HepG2 (cell line): ENCODE data around the gene ARL9. TPM values are rescaled to one million over a fixed set of nuclear protein-coding genes. Genes with fewer than 3 reads are reported as not detected.

Experiments used
- ATF7-NPFF ChIP-seq: sonication (generic); formaldehyde crosslinking; IDR thresholded peaks from 2 replicates; pipeline ENCODE4 v1.8.1; 2023; ENCODE audit warnings: mild to moderate bottlenecking, low read depth, missing genetic modification reagents, moderate library complexity
- HCFC1 ChIP-seq: fragments of 150-350 bp; IDR thresholded peaks from 2 replicates; pipeline ENCODE4 v1.6.1; 2014; ENCODE audit warnings: low read depth, low read length
- ISX ChIP-seq: sonication (generic); formaldehyde crosslinking; conservative IDR thresholded peaks from 2 replicates; pipeline ENCODE4 v1.5.0; 2020; ENCODE audit warnings: missing genetic modification reagents
- KLF12 ChIP-seq: sonication (generic); formaldehyde crosslinking; IDR thresholded peaks from 2 replicates; pipeline ENCODE4 v1.4.0; 2020; ENCODE audit warnings: missing genetic modification reagents, borderline replicate concordance
- MTA1 ChIP-seq: sonication (generic); formaldehyde crosslinking; IDR thresholded peaks from 2 replicates; pipeline ENCODE4 v1.4.0; 2020; ENCODE audit warnings: missing genetic modification reagents, mild to moderate bottlenecking, borderline replicate concordance
- PHF21A ChIP-seq: sonication (generic); formaldehyde crosslinking; IDR thresholded peaks from 2 replicates; pipeline ENCODE4 v1.5.0; 2020; ENCODE audit warnings: mild to moderate bottlenecking, missing genetic modification reagents
- PTBP1 ChIP-seq: fragments of 200-400 bp; formaldehyde crosslinking; IDR thresholded peaks from 2 replicates; pipeline ENCODE4 v1.6.1; 2018; ENCODE audit warnings: low read length, low read depth; ENCODE audit not compliant: poor library complexity, severe bottlenecking
- SMAD1 ChIP-seq: sonication (generic); formaldehyde crosslinking; IDR thresholded peaks from 2 replicates; pipeline ENCODE4 v1.4.0; 2020; ENCODE audit warnings: missing genetic modification reagents, low read depth, mild to moderate bottlenecking, borderline replicate concordance
- TAF1 ChIP-seq: sonication (generic); formaldehyde crosslinking; IDR thresholded peaks from 2 replicates; pipeline ENCODE4 v1.4.0; 2020; ENCODE audit warnings: missing genetic modification reagents
- ZBTB7B ChIP-seq: sonication (generic); formaldehyde crosslinking; IDR thresholded peaks from 2 replicates; pipeline ENCODE4 v1.4.0; 2020; ENCODE audit warnings: missing genetic modification reagents
- ZNF329 ChIP-seq: sonication (generic); formaldehyde crosslinking; IDR thresholded peaks from 2 replicates; pipeline ENCODE4 v1.9.0; 2021; ENCODE audit warnings: low read depth, mild to moderate bottlenecking, missing genetic modification reagents
- ZNF335 ChIP-seq: sonication (generic); formaldehyde crosslinking; IDR thresholded peaks from 2 replicates; pipeline ENCODE4 v1.4.0; 2020; ENCODE audit warnings: missing genetic modification reagents
- ZNF451 ChIP-seq: sonication (generic); formaldehyde crosslinking; IDR thresholded peaks from 2 replicates; pipeline ENCODE4 v1.5.0; 2020; ENCODE audit warnings: mild to moderate bottlenecking, missing genetic modification reagents
- ZNF644 ChIP-seq: IDR thresholded peaks from 2 replicates; pipeline ENCODE4 v1.6.1; 2016; ENCODE audit warnings: low read depth
- ZNF7 ChIP-seq: IDR thresholded peaks from 2 replicates; pipeline ENCODE4 v1.6.1; 2016; ENCODE audit warnings: missing biosample characterization, missing genetic modification reagents
- ZNF879 ChIP-seq: sonication (generic); formaldehyde crosslinking; IDR thresholded peaks from 2 replicates; pipeline ENCODE4 v1.8.1; 2023; ENCODE audit warnings: missing genetic modification reagents
- polyA plus RNA-seq, 8 experiments: library from polyadenylated mRNA; depleted of rRNA in 3 of 8; stranded (reverse) in 7 of 8; unstranded in 1 of 8; fragments of >200 nt; fragmentation: Illumina TruSeq in 4 of 8; extraction: Trizol in 4 of 8; gene quantifications; 2 replicates each; pipeline versions ENCODE4 v1.2.1 to v1.2.3, GENCODE V29; 2011 to 2016; ENCODE audit warnings: low read depth in 4 of 8, missing spikeins in 1 of 8, mixed read lengths in 1 of 8; ENCODE audit not compliant: insufficient read depth in 1 of 8
- total RNA-seq, 5 experiments: library from RNA; depleted of rRNA; stranded (reverse); fragments of >200 nt; fragmentation: Illumina TruSeq; extraction: Trizol; gene quantifications; 2 replicates each; pipeline ENCODE4 v1.2.3, GENCODE V29; 2016; ENCODE audit warnings: low read depth in 1 of 5
- TF ChIP-seq, protein P1 (sequence below): sonication (generic); formaldehyde crosslinking; conservative IDR thresholded peaks from 2 replicates; pipeline ENCODE4 v1.4.0; 2020; ENCODE audit warnings: missing genetic modification reagents
- TF ChIP-seq, protein P2 (sequence below): sonication (generic); formaldehyde crosslinking; IDR thresholded peaks from 2 replicates; pipeline ENCODE4 v1.4.0; 2020; ENCODE audit warnings: mild to moderate bottlenecking, missing genetic modification reagents
- TF ChIP-seq, protein P3 (sequence below): sonication (generic); formaldehyde crosslinking; IDR thresholded peaks from 2 replicates; pipeline ENCODE4 v1.5.1; 2020; ENCODE audit warnings: mild to moderate bottlenecking, missing genetic modification reagents, borderline replicate concordance
- TF ChIP-seq, protein P4 (sequence below): sonication (generic); formaldehyde crosslinking; IDR thresholded peaks from 2 replicates; pipeline ENCODE4 v1.8.0; 2022; ENCODE audit warnings: mild to moderate bottlenecking, missing genetic modification reagents, moderate library complexity

ARL9 gene
- total and polyA plus RNA-seq, 2 of the 13 experiments (the other 11 are each of a cell fraction or from before 2014, with no cell fraction given), result not detected

DNA sequence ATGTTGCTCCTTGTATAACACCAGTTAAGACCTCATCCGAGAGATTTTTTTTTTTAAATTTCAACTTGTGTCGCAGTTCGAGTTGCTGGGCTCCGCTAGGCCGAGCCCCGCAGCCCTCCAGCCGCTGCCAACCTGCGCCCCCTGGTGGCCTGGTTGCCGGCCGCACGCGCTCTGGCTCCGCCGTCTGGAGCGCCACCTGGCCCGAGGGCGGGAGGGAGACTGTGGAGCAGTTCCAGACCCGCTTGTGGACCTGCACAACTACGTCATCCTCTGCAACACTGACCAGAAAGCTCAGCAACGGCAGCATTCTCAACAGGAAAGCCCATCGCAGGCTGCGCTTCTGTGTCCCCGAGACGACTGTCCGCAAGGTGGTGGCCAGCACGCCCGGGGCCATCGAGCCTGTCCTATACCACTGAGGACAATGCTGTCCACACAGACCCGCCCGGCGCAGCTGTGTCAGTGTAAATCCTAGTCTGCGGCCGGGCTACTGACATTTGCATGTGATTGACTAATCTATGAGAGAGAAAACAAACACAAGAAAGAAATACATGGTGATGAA, 39.1 kb downstream of the ARL9 start (continued):
- TF ChIP-seq, protein P1, sequence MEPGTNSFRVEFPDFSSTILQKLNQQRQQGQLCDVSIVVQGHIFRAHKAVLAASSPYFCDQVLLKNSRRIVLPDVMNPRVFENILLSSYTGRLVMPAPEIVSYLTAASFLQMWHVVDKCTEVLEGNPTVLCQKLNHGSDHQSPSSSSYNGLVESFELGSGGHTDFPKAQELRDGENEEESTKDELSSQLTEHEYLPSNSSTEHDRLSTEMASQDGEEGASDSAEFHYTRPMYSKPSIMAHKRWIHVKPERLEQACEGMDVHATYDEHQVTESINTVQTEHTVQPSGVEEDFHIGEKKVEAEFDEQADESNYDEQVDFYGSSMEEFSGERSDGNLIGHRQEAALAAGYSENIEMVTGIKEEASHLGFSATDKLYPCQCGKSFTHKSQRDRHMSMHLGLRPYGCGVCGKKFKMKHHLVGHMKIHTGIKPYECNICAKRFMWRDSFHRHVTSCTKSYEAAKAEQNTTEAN (CRISPR knock-in tag), result no peak
- TF ChIP-seq ISX (CRISPR knock-in tag) (no peak), ZNF7 (CRISPR knock-in tag) (no peak), ZNF644 (peak; percentile 43; the same call in 1 of the 2 replicates), ZNF329 (CRISPR knock-in tag) (0 out of 2 replicates have a peak, but pooled peaks have one; percentile 76), HCFC1 (no peak), ZBTB7B (peak; percentile 73), TAF1 (peak; percentile 22; the same call in 1 of the 2 replicates), ATF7-NPFF (peak; percentile 68), ZNF335 (CRISPR knock-in tag) (no peak), SMAD1 (CRISPR knock-in tag) (0 out of 2 replicates have a peak, but pooled peaks have one; percentile 47), KLF12 (CRISPR knock-in tag) (0 out of 2 replicates have a peak, but pooled peaks have one; percentile 34), PTBP1 (no peak), MTA1 (peak; percentile 59; the same call in 1 of the 2 replicates), ZNF879 (no peak), ZNF451 (CRISPR knock-in tag) (0 out of 2 replicates have a peak, but pooled peaks have one; percentile 33), PHF21A (peak; percentile 63)
- TF ChIP-seq, protein P2, sequence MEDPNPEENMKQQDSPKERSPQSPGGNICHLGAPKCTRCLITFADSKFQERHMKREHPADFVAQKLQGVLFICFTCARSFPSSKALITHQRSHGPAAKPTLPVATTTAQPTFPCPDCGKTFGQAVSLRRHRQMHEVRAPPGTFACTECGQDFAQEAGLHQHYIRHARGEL (CRISPR knock-in tag), result no peak
- TF ChIP-seq, protein P3, sequence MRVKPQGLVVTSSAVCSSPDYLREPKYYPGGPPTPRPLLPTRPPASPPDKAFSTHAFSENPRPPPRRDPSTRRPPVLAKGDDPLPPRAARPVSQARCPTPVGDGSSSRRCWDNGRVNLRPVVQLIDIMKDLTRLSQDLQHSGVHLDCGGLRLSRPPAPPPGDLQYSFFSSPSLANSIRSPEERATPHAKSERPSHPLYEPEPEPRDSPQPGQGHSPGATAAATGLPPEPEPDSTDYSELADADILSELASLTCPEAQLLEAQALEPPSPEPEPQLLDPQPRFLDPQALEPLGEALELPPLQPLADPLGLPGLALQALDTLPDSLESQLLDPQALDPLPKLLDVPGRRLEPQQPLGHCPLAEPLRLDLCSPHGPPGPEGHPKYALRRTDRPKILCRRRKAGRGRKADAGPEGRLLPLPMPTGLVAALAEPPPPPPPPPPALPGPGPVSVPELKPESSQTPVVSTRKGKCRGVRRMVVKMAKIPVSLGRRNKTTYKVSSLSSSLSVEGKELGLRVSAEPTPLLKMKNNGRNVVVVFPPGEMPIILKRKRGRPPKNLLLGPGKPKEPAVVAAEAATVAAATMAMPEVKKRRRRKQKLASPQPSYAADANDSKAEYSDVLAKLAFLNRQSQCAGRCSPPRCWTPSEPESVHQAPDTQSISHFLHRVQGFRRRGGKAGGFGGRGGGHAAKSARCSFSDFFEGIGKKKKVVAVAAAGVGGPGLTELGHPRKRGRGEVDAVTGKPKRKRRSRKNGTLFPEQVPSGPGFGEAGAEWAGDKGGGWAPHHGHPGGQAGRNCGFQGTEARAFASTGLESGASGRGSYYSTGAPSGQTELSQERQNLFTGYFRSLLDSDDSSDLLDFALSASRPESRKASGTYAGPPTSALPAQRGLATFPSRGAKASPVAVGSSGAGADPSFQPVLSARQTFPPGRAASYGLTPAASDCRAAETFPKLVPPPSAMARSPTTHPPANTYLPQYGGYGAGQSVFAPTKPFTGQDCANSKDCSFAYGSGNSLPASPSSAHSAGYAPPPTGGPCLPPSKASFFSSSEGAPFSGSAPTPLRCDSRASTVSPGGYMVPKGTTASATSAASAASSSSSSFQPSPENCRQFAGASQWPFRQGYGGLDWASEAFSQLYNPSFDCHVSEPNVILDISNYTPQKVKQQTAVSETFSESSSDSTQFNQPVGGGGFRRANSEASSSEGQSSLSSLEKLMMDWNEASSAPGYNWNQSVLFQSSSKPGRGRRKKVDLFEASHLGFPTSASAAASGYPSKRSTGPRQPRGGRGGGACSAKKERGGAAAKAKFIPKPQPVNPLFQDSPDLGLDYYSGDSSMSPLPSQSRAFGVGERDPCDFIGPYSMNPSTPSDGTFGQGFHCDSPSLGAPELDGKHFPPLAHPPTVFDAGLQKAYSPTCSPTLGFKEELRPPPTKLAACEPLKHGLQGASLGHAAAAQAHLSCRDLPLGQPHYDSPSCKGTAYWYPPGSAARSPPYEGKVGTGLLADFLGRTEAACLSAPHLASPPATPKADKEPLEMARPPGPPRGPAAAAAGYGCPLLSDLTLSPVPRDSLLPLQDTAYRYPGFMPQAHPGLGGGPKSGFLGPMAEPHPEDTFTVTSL (CRISPR knock-in tag), result no peak
- TF ChIP-seq, protein P4, sequence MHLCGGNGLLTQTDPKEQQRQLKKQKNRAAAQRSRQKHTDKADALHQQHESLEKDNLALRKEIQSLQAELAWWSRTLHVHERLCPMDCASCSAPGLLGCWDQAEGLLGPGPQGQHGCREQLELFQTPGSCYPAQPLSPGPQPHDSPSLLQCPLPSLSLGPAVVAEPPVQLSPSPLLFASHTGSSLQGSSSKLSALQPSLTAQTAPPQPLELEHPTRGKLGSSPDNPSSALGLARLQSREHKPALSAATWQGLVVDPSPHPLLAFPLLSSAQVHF (CRISPR knock-in tag), result no peak
